SKM-1 treated with dmso at 0.1 percent for 144 hours (cell line): ENCODE results near the gene ASPG.
"Not testable (repeated sequence)": the region's sequence is repeated elsewhere in the genome, so short reads cannot be mapped to it uniquely, and the experiment has no call there.

Source experiments
- DNase-seq: peaks from one replicate; lab custom pipeline; 2025; ENCODE audit not compliant: unreplicated experiment; lab: John Stamatoyannopoulos, UW

The ASPG gene

GRCh38 chr14:104145826-104146601 lies 60.5 kb downstream of the ASPG start:
- DNase-seq, result no peak

- no peak for DNase-seq
Observed at GRCh38 chr14:104146651-104147345, 61.3 kb downstream of the ASPG start.

GRCh38 chr14:104147346-104148125 lies 62.0 kb downstream of the ASPG start:
- no peak for DNase-seq

DNA sequence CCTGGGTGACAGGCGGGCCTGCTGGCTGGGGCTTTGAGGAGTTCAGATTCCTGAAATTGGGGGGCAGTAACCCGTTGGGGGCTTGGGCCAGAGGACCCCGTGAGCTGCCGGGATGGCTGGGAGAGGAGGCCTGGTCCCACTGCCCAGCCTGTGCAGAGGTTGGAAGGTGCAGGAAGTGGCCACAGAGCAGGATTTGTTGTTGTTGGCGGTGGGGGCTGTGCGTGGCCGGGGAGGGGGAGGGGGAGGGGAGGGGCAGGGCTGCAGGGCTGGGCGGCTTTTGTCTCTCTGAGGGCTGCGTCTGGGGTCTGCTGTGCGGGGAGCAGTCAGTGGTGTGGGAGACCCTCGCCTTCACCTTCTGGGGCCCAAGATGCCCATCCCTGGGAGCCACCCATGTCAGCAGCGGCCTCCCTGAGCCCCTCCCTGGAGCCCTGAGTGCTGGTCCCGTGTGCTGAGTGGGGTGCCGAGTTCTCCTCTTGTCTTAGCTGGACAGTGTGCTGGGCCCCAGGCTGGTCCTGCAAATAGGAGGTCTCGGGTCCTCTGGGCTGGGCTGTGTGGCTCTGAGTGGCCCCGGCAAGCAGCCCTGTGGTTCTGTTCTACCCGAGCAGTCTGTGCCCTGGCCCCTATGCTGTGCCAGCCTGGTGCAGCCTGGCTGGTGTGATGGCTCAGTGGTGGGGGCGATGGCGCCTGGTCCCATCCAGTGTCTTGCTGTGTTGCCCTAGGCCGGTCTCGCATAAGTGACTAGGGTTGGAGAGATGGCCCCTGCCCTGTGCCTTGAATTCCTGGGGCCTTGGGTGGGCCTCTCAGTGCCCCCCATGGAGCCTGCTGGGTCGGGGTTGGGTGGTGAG lies 63.2 kb downstream of the ASPG start:
- no peak for DNase-seq

DNA sequence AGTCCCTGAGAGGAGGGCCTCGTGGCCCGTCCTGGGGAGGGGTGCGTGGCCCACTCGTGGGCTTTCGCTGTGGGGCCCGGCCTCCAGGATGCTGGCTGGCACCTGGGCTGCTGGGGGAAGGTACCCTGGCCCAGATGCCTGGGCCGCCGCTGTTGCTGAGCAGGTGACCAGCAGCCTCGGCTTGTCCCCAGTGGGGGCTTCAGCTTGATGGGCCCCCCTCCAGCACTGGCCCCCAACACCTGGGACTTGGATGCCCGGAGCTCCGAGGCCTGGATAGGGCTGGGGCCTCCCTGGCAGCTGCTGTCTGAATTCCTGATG lies 63.7 kb downstream of the ASPG start:
- DNase-seq, result no peak

GRCh38 chr14:104149617-104150135 lies 64.2 kb downstream of the ASPG start:
- DNase-seq, result no peak

DNA sequence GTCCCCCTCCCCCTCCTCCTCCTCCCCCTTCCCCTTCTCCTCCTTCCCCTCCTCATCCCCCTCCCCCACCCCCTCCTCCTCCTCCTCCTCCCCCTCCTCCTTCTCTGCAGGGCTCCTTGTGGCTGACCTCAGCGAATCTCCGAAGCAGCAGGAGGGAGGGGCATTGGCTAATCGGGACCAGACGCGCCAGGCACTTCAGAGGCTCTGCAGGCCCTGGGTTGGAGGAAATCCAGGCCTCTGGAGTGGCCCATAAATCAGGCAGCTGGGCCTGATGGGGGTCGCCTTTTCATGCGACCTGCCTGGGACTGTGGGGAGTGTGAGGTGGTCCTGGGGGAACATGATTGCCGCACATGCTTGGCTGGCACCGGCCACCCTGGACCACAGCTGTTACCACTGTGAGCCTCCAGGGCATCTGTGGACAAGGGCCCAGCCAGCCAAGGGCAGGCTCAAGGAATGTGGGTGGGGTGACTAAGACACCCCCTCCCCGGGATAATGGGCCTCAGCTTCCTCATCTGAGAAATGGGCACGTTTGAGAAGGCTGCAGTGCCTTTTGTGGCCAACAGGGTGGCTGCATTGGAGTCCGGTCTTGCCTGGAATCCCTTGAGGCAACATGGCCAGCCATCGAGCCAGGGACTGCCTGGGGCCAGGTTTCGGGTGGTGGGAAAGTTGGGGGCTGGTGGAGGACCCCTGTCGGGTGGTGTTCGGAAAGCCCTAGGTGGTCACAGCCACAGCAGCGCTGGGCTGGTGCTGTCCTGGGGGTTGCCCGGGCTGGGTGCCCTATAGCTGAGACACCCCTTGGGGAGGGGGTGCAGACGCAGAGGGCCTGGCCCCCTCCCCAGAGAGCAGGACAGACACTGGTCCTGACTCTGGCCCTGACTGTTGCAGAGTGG lies 64.9 kb downstream of the ASPG start:
- DNase-seq, result no peak

DNA sequence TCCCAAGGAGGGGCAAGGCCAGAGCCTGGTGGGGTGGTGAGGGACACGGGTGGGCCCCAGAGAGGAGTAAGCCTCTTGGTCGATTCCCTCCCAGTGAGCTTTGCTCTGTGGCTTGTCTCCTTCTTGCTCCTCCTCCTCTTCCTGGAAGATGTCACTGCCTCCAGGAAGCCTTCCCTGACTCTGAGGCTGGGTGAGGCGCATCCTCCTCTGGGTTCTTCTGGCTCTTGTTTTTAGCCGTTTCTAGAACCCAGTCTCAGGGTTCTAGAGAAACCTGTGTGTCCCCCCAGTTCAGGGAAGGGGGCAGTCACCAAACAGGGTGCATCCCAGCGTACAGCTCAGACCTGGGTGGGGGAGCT lies 65.5 kb downstream of the ASPG start:
- no peak for DNase-seq

GRCh38 chr14:104151566-104152245 lies 66.2 kb downstream of the ASPG start:
- no peak for DNase-seq

GRCh38 chr14:104152246-104152575 lies 66.7 kb downstream of the ASPG start:
- DNase-seq, result no peak

DNA sequence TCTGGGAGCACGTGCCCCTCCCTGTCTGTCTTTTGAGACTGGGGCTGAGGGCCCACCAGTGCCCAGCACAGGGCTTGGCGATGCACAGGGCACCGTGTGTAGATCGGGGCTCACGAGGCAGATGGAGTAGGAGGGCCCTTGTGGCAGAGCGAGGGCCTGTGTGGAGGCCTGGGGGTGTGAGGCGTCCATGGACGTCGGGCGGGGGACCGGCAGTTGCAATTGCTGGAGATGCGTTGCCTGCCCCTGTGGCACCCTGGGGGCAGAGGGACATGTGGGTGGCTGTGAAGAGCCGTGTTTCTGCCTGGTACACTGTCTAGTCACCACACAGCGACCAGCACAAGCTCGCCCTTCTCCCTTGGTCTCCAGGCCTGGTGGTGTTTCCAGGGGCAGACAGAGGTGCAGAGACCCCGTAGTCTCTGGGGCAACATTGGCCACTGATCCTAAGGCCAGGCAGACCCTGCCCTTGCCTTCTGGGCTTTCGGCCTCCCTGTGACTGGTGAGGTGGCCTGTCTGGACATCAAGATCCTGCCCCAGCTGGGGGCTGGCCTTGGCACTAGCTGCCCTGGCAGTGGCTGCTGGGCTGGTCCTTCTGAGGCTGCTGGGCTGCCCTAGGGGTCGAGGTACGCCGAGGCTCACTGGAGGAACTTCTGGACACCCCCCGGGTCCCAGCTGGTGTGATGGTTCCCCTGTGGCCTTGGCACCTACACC lies 67.3 kb downstream of the ASPG start:
- DNase-seq, result no peak

- DNase-seq, result not testable (repeated sequence)
Observed at GRCh38 chr14:104153394-104153755, 67.9 kb downstream of the ASPG start.

DNA sequence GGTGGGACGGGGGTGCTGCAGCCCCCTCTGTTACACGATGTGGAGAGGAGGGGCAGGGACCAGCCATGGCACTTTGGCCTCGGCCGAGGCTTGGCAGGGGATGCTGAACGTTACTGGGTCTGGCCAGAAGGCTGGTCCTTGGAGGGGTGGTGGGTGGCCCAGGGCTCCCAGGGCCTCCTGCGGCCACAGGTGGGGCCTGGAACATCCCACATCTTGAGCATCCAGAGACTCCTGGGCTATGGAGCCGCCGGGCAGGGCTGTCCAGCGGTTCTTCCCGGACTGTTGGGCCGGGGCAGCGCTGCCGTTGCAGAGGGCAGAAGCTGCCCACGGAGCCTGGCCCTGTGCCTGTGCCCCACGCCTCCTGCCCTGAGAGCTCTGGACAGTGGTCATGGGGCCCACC lies 68.7 kb downstream of the ASPG start:
- DNase-seq, result no peak

- DNase-seq, result no peak
Observed at GRCh38 chr14:104155513-104155912, 70.0 kb downstream of the ASPG start.

DNA sequence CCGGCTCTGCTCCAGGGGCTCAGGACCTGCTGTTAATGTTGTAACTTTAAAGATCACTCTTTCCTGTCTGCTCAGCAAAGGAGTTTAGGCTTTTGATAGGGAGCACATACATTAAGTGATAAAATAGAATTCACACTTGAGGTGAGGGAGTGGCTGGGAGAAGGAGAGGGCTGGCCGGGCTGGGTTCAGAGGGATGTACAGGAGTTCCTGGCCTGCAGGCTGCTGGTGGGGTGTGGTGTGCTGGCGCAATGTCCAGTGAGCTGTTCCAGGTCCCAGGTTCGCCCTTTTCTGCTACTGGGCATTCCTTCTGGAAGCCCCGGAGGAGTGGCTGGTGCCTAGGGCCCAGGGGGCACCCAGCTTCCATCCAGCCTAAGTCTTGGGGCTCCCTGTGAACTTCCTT lies 70.6 kb downstream of the ASPG start:
- no peak for DNase-seq

DNA sequence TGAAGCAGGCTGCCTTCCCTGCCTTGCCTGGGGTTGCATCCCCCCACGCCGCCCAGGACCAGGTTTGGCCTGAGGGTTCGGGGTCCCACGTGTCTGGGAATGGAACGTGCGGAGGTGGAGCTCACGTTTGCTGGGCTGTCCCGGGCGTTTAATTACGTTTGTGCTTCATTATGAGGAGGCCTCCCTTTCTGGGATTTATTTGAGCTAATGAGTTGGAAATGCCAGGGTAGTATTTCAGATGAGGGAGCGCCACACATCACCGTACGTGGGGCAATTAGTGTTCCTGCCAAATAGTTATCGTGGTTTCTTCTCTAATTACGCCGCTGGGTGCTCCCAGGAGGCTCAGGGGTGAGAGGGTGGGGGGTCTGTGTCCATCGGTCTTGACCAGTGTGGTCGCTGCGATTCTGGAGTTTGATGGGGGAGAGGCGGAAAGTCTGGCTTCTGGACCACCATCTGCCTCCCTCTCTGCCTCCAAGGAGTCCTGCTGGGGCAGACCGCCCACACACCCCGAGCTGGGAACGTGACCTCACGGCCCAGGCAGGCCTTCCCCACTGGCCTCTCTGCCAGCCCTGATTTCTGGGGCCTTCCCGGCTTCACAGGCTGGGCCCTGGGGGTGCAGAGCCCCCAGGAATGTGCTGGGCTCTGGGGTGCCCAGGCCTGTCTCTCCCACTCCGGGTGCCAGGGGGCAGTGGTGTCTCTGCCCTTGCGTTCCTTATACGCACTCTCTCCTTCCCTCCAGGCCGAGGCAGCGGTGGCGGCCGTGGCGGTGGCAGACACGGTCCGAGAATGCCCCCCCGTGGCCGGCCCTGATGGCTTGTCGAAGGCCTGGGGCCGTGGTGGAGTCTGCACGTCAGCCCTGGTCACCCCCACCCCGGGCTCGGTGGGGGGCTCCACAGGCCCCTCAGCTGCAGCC lies 71.8 kb downstream of the ASPG start:
- no peak for DNase-seq

GRCh38 chr14:104158827-104159798 lies 73.6 kb downstream of the ASPG start:
- DNase-seq, result no peak
